Fibroblast of lung (primary cell): Measurements from ENCODE around the gene GFPT2. TPM values are rescaled to one million over a fixed set of nuclear protein-coding genes. Genes with fewer than 3 reads are reported as not detected.
A peak's percentile ranks its signal among the peaks of the same experiment; 100 is the strongest.

Experiments
- DNase-seq, 2 donors: peaks; one replicate each; pipeline versions ENCODE4 v3.0.0 to v3.0.0-alpha.2; 2010; ENCODE audit warnings: low read depth in 2 of 2
- H2AFZ ChIP-seq: 2 replicates; pipeline ENCODE4 v1.5.1; 2012; ENCODE audit warnings: low read length, control low read depth, inconsistent platforms
- H3K27ac ChIP-seq: 2 replicates; pipeline ENCODE4 v1.5.1; 2011; ENCODE audit warnings: low read length, control low read depth; ENCODE audit not compliant: insufficient read depth
- H3K27me3 ChIP-seq: 2 replicates; pipeline ENCODE4 v1.5.1; 2011; ENCODE audit warnings: mild to moderate bottlenecking, low read length; ENCODE audit not compliant: control insufficient read depth, insufficient read depth
- H3K36me3 ChIP-seq: 2 replicates; pipeline ENCODE4 v1.5.1; 2011; ENCODE audit warnings: low read length; ENCODE audit not compliant: control insufficient read depth, insufficient read depth
- H3K4me1 ChIP-seq: 2 replicates; pipeline ENCODE4 v1.5.1; 2011; ENCODE audit warnings: low read length; ENCODE audit not compliant: control insufficient read depth, insufficient read depth; ENCODE audit errors: extremely low read depth
- H3K4me2 ChIP-seq: 2 replicates; pipeline ENCODE4 v1.5.1; 2011; ENCODE audit warnings: low read length, control low read depth; ENCODE audit not compliant: insufficient read depth; ENCODE audit errors: extremely low read depth
- H3K4me3 ChIP-seq, 4 experiments: fragments of 200-600 bp in 1 of 4; sonication (generic) in 1 of 4; replicated peaks in 1 of 4; 2 replicates each; pipeline ENCODE4 v1.5.1; 2011 to 2016; ENCODE audit warnings: low read length in 4 of 4, low read depth in 3 of 4, mild to moderate bottlenecking in 3 of 4, control low read depth in 2 of 4, inconsistent platforms in 1 of 4, mixed read lengths in 1 of 4; ENCODE audit not compliant: insufficient read depth in 1 of 4; ENCODE audit errors: control extremely low read depth in 1 of 4
- H3K79me2 ChIP-seq: 2 replicates; pipeline ENCODE4 v1.5.1; 2012; ENCODE audit warnings: mild to moderate bottlenecking, low read length, inconsistent platforms; ENCODE audit not compliant: control insufficient read depth, insufficient read depth
- H3K9ac ChIP-seq: 2 replicates; pipeline ENCODE4 v1.5.1; 2011; ENCODE audit warnings: mild to moderate bottlenecking, low read length, control low read depth; ENCODE audit not compliant: insufficient read depth
- H3K9me3 ChIP-seq: 2 replicates; pipeline ENCODE4 v1.5.1; 2012; ENCODE audit warnings: low read depth, low read length; ENCODE audit not compliant: control insufficient read depth, insufficient read depth
- H4K20me1 ChIP-seq: 2 replicates; pipeline ENCODE4 v1.5.1; 2011; ENCODE audit warnings: low read length; ENCODE audit not compliant: control insufficient read depth, insufficient read depth; ENCODE audit errors: extremely low read depth
- CTCF ChIP-seq, 2 donors: IDR thresholded peaks in 1 of 2; conservative IDR thresholded peaks in 1 of 2; 1 replicate in 1 of 2; 2 replicates in 1 of 2; pipeline ENCODE4 v1.5.1; 2011 to 2012; ENCODE audit warnings: low read length in 2 of 2, control low read depth in 1 of 2, inconsistent platforms in 1 of 2, low read depth in 1 of 2, mild to moderate bottlenecking in 1 of 2
- EZH2 ChIP-seq: IDR thresholded peaks from 2 replicates; pipeline ENCODE4 v1.5.1; 2012; ENCODE audit warnings: low read length, control low read depth, mild to moderate bottlenecking; ENCODE audit errors: missing control alignments
- polyA plus RNA-seq, 2 donors: library from polyadenylated mRNA; depleted of rRNA in 1 of 2; stranded (reverse) in 1 of 2; unstranded in 1 of 2; fragments of >200 nt; gene quantifications; 2 replicates each; pipeline ENCODE4 v1.2.1, GENCODE V29; 2011 to 2012; ENCODE audit warnings: missing spikeins in 1 of 2
- total RNA-seq: library from RNA; depleted of rRNA; stranded (reverse); fragments of >200 nt; gene quantifications from 2 replicates; pipeline ENCODE4 v1.2.1, GENCODE V29; 2014

The GFPT2 gene
- total and polyA plus RNA-seq, 2 donors (not counting 1 experiment from before 2014, with no cell fraction given): 6.1 to 19.3 TPM

- Histone ChIP-seq H3K4me2 (no peak overlapping the region), H4K20me1 (no peaks in the 10 kb centered on the region), H3K27me3 (no peaks in the 10 kb centered on the region), H3K4me1 (peaks cover 4% of the 10 kb centered on the region), H3K79me2 (peaks cover 11% of the 10 kb centered on the region), H2AFZ (no peak overlapping the region), H3K9me3 (no peaks in the 10 kb centered on the region), H3K36me3 (no peaks in the 10 kb centered on the region), H3K9ac (no peak overlapping the region), H3K4me3 (no peak overlapping the region), H3K27ac (no peak overlapping the region)
- DNase-seq: no peak
- TF ChIP-seq CTCF (conservative IDR thresholded peaks at IDR 0.05 in 1 of 2, IDR thresholded peaks at IDR 0.05 in 1 of 2; ENCODE audit: low read depth in 1 of 2, low read length in 2 of 2) (no peak), EZH2 (no peak)
These were observed 58.7 kb downstream of the GFPT2 start for GRCh38 chr5:180294411-180294810.

- peak within 1 kb of the TSS; percentile 81 for H2AFZ ChIP-seq
- H3K79me2 ChIP-seq: peaks cover 12% of the 10 kb centered on the region
- peak; percentile 66 to 70 for DNase-seq
These were observed 60.9 kb downstream of the GFPT2 start, which contains the start of gene MAPK9 for GRCh38 chr5:180291943-180292831. Gene MAPK9, minus strand, starts transcription at chr5:180292083. Its CDS starts 11,522 bp downstream, at chr5:180280561.

More at GRCh38 chr5:180291943-180292831, 60.9 kb downstream of the GFPT2 start, which contains the start of gene MAPK9:
- TF ChIP-seq CTCF (conservative IDR thresholded peaks at IDR 0.05 in 1 of 2, IDR thresholded peaks at IDR 0.05 in 1 of 2; ENCODE audit: low read depth in 1 of 2, low read length in 2 of 2) (no peak), EZH2 (no peak)
- H4K20me1 ChIP-seq: no peaks in the 10 kb centered on the region
- H3K4me1 ChIP-seq: peaks cover 4% of the 10 kb centered on the region
- peak within 1 kb of the TSS; percentile 61 to 85 (median 74) for H3K4me3 ChIP-seq
- H3K27ac ChIP-seq: peak within 1 kb of the TSS; percentile 43
- peak within 1 kb of the TSS; percentile 82 for H3K4me2 ChIP-seq
- H3K9ac ChIP-seq: peak within 1 kb of the TSS; percentile 69
- H3K9me3 ChIP-seq: no peaks in the 10 kb centered on the region
- H3K36me3 ChIP-seq: no peaks in the 10 kb centered on the region
- H3K27me3 ChIP-seq: no peaks in the 10 kb centered on the region
